ENCODE results near the gene TAF10. TPM values are rescaled to one million over a fixed set of nuclear protein-coding genes. Genes with fewer than 3 reads are reported as not detected.

The TAF10 gene
- total RNA-seq, 2 donors from 2014 or later, result 115 to 215 TPM

GRCh38 chr11:6653656-6654055 is 41.6 kb upstream of the TAF10 start:
- no peak for ATAC-seq
- DNase-seq, result no peak
- Histone ChIP-seq H3K27ac (no peak overlapping the region), H3K4me3 (no peak overlapping the region), H3K27me3 (no peaks in the 10 kb centered on the region), H3K4me1 (peaks cover 12% of the 10 kb centered on the region), H3K9me3 (no peaks in the 10 kb centered on the region), H3K36me3 (replicated peaks in 1 of 2; ENCODE audit: insufficient read depth in 1 of 2, low read depth in 2 of 2) (no peaks in the 10 kb centered on the region)
- TF ChIP-seq CTCF (IDR thresholded peaks at IDR 0.05), result no peak
- TF ChIP-seq POLR2A (IDR thresholded peaks at IDR 0.05), result no peak
- WGBS, 2 donors, result 93% methylated on average over 2 of the region's 2 CpGs
- intact Hi-C loops (cut with DNase I), result no loop called here

- no peaks in the 10 kb centered on the region for H3K27me3 ChIP-seq
- ATAC-seq (no peak), DNase-seq (no peak)
- H3K4me3 ChIP-seq, result no peak overlapping the region
- TF ChIP-seq POLR2A (IDR thresholded peaks at IDR 0.05) (no peak), CTCF (IDR thresholded peaks at IDR 0.05) (no peak)
- H3K9me3 ChIP-seq, result no peaks in the 10 kb centered on the region
- peaks cover 12% of the 10 kb centered on the region for H3K4me1 ChIP-seq
- WGBS, 2 donors, result 91 to 100% methylated on average over 1 of the region's 1 CpG
- H3K27ac ChIP-seq, result no peak overlapping the region
- H3K36me3 ChIP-seq (replicated peaks in 1 of 2; ENCODE audit: insufficient read depth in 1 of 2, low read depth in 2 of 2), result no peaks in the 10 kb centered on the region
- intact Hi-C loops (cut with DNase I), result no loop called here
Observed at GRCh38 chr11:6653097-6653496, 41.1 kb upstream of the TAF10 start.

GRCh38 chr11:6652182-6652581 is 40.2 kb upstream of the TAF10 start:
- TF ChIP-seq POLR2A (IDR thresholded peaks at IDR 0.05), result no peak
- TF ChIP-seq CTCF (IDR thresholded peaks at IDR 0.05), result no peak
- H3K27ac ChIP-seq, result no peak overlapping the region
- DNase-seq (no peak), ATAC-seq (no peak)
- intact Hi-C loops (cut with DNase I), result no loop called here
- WGBS, 2 donors, result 48 to 58% methylated on average over 3 of the region's 3 CpGs
- no peaks in the 10 kb centered on the region for H3K9me3 ChIP-seq
- H3K27me3 ChIP-seq, result no peaks in the 10 kb centered on the region
- H3K36me3 ChIP-seq (replicated peaks in 1 of 2; ENCODE audit: insufficient read depth in 1 of 2, low read depth in 2 of 2), result no peaks in the 10 kb centered on the region
- no peak overlapping the region for H3K4me3 ChIP-seq
- peaks cover 12% of the 10 kb centered on the region for H3K4me1 ChIP-seq

GRCh38 chr11:6650980-6651379 is 39.0 kb upstream of the TAF10 start:
- ATAC-seq (no peak), DNase-seq (no peak)
- Histone ChIP-seq H3K4me1 (peaks cover 12% of the 10 kb centered on the region), H3K36me3 (replicated peaks in 1 of 2; ENCODE audit: insufficient read depth in 1 of 2, low read depth in 2 of 2) (no peaks in the 10 kb centered on the region), H3K9me3 (no peaks in the 10 kb centered on the region), H3K27me3 (no peaks in the 10 kb centered on the region), H3K27ac (no peak overlapping the region), H3K4me3 (no peak overlapping the region)
- intact Hi-C loops (cut with DNase I), result no loop called here
- 67 to 70% methylated on average over 6 of the region's 6 CpGs for WGBS, 2 donors
- TF ChIP-seq POLR2A (IDR thresholded peaks at IDR 0.05), result no peak
- no peak for TF ChIP-seq CTCF (IDR thresholded peaks at IDR 0.05)

- H3K27ac ChIP-seq, result no peak overlapping the region
- H3K36me3 ChIP-seq (replicated peaks in 1 of 2; ENCODE audit: insufficient read depth in 1 of 2, low read depth in 2 of 2), result no peaks in the 10 kb centered on the region
- DNase-seq (no peak), ATAC-seq (no peak)
- H3K4me3 ChIP-seq, result no peak overlapping the region
- intact Hi-C loops (cut with DNase I), result no loop called here
- H3K27me3 ChIP-seq, result no peaks in the 10 kb centered on the region
- no peak for TF ChIP-seq POLR2A (IDR thresholded peaks at IDR 0.05)
- TF ChIP-seq CTCF (IDR thresholded peaks at IDR 0.05), result no peak
- H3K9me3 ChIP-seq, result no peaks in the 10 kb centered on the region
- peaks cover 11% of the 10 kb centered on the region for H3K4me1 ChIP-seq
Observed at GRCh38 chr11:6650104-6650503, 38.1 kb upstream of the TAF10 start.
